ENCODE results near the gene NAT8L. TPM values are rescaled to one million over a fixed set of nuclear protein-coding genes. Genes with fewer than 3 reads are reported as not detected.
A peak's percentile ranks its signal among the peaks of the same experiment; 100 is the strongest.

Gene NAT8L
- polyA plus RNA-seq, 3 donors: 0.01 TPM; not detected in 2

DNA sequence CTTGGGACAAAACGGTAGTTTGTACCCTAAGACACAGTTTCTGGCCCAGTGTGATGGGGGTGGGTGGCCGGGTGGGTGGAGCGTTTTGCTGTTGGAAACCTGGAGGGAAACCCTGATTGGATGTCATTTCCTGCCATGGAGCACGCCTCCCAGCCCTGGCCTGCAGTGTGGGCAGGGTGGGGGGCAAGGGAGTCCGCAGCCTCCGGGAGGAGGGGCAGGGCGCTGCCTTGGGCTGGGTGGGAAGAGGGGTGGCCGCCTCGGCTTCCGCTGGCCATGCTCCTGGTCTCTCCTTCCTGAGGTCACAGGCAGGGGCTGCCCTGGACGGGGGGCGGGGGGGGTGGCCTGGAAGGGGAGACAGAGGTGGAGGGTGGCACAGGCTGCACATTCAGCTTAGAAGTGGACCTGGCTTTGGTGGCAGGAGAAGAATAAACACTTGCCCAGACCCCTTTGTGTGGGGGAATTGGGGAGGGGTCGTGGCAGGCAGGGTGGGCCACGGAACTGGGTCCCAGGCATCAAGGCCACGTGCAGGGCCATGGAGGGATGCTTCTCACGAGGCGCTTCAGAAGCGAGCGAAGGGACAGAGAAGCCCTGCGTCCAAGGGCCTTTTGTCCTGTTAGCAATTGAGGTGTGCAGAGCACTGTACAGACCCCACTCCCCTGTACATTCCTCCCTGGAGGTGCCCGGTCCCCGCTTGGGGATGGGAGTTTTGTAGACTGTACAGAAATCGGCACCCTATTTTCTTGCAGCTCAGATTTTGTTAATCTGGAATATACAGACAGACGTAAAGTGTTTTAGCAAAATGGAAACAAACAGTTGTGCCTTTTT, 6.2 kb downstream of the NAT8L start:
- H3K9me3 Mint-ChIP-seq: peaks cover 0 to 4% (median 0%) of the 10 kb centered on the region in 7 donors
- no peak overlapping the region for H3K27ac Mint-ChIP-seq
- no peak overlapping the region for H3K4me3 ChIP-seq (replicated peaks in 1 of 3; ENCODE audit: low read depth in 2 of 3, low read length in 3 of 3)
- no peak overlapping the region for H2AFZ ChIP-seq (ENCODE audit: insufficient read depth, low read depth, low read length, poor library complexity, severe bottlenecking)
- WGBS (ENCODE audit: insufficient coverage): 87% methylated on average over 13 of the region's 24 CpGs
- no peak overlapping the region for H3K27ac ChIP-seq (ENCODE audit: low read depth in 1 of 2, low read length in 2 of 2)
- H3K27me3 Mint-ChIP-seq (ENCODE audit: low read depth in 3 of 3): peaks cover 6 to 25% (median 9%) of the 10 kb centered on the region in 3 donors
- H3K9me3 ChIP-seq (replicated peaks in 1 of 2; ENCODE audit: control insufficient read depth in 1 of 2, insufficient read depth in 1 of 2, low read length in 2 of 2): no peaks in the 10 kb centered on the region
- no peaks in the 10 kb centered on the region for H3K4me1 ChIP-seq (ENCODE audit: control insufficient read depth in 1 of 2, insufficient read depth in 2 of 2, low read length in 2 of 2)
- no peaks in the 10 kb centered on the region for H3K36me3 ChIP-seq (replicated peaks in 1 of 2; ENCODE audit: control insufficient read depth in 1 of 2, insufficient read depth in 2 of 2, low read length in 2 of 2)
- H3K4me1 Mint-ChIP-seq: no peaks in the 10 kb centered on the region
- no peak for DNase-seq
- TF ChIP-seq, protein P1, sequence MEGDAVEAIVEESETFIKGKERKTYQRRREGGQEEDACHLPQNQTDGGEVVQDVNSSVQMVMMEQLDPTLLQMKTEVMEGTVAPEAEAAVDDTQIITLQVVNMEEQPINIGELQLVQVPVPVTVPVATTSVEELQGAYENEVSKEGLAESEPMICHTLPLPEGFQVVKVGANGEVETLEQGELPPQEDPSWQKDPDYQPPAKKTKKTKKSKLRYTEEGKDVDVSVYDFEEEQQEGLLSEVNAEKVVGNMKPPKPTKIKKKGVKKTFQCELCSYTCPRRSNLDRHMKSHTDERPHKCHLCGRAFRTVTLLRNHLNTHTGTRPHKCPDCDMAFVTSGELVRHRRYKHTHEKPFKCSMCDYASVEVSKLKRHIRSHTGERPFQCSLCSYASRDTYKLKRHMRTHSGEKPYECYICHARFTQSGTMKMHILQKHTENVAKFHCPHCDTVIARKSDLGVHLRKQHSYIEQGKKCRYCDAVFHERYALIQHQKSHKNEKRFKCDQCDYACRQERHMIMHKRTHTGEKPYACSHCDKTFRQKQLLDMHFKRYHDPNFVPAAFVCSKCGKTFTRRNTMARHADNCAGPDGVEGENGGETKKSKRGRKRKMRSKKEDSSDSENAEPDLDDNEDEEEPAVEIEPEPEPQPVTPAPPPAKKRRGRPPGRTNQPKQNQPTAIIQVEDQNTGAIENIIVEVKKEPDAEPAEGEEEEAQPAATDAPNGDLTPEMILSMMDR (IDR thresholded peaks at IDR 0.05): no peak
- no peak overlapping the region for H3K4me2 ChIP-seq (replicated peaks; ENCODE audit: extremely low read depth, low read length, poor library complexity, severe bottlenecking)
- no peaks in the 10 kb centered on the region for H4K20me1 ChIP-seq (ENCODE audit: insufficient read depth, low read length)
- H3K9ac ChIP-seq (ENCODE audit: insufficient read depth, low read length, poor library complexity, severe bottlenecking): no peak overlapping the region
- intact Hi-C loops (cut with micrococcal nuclease): no loop called here
- no peaks in the 10 kb centered on the region for H3K36me3 Mint-ChIP-seq
- H3K79me2 ChIP-seq (ENCODE audit: insufficient read depth, low read length): no peaks in the 10 kb centered on the region
- H3K4me3 Mint-ChIP-seq: no peak overlapping the region
- peaks cover under 1 to 10% of the 10 kb centered on the region in 2 donors for H3K27me3 ChIP-seq (ENCODE audit: control insufficient read depth in 2 of 2, insufficient read depth in 2 of 2, low read length in 2 of 2)

DNA sequence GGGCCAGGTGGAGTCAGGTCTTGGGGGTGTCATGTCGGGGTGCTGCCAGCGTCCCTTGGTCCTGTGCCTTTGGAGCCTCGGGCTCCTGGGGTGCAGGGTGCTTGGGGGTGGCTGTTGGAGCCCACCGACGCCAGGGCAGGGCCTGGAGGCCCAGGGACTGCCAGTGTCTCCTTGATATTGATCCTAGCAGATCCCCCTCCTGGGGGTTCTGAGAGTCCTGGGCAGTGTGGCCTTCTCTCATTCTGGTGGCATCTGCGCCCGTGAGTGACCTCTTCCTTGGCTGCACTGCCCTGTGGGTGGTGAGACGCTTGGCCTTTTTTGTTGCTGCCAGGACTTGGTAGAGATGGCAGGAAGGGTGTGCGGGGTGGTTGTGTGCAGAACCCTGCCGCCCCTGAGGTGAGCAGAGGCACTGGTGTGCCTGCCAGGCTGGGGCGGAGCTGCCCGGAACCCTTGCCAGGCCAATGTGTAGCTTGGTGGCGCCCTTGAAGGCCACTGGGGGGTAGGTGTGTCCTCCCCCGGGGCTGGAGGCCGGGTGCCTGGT, 7.0 kb downstream of the NAT8L start:
- Histone ChIP-seq H3K27me3 (ENCODE audit: control insufficient read depth in 2 of 2, insufficient read depth in 2 of 2, low read length in 2 of 2) (peaks cover 0 to 6% of the 10 kb centered on the region in 2 donors), H3K4me2 (replicated peaks; ENCODE audit: extremely low read depth, low read length, poor library complexity, severe bottlenecking) (no peak overlapping the region), H2AFZ (ENCODE audit: insufficient read depth, low read depth, low read length, poor library complexity, severe bottlenecking) (no peak overlapping the region), H3K9me3 (replicated peaks in 1 of 2; ENCODE audit: control insufficient read depth in 1 of 2, insufficient read depth in 1 of 2, low read length in 2 of 2) (no peaks in the 10 kb centered on the region), H3K36me3 (replicated peaks in 1 of 2; ENCODE audit: control insufficient read depth in 1 of 2, insufficient read depth in 2 of 2, low read length in 2 of 2) (no peaks in the 10 kb centered on the region), H3K9ac (ENCODE audit: insufficient read depth, low read length, poor library complexity, severe bottlenecking) (no peak overlapping the region), H3K4me3 (replicated peaks in 1 of 3; ENCODE audit: low read depth in 2 of 3, low read length in 3 of 3) (no peak overlapping the region), H3K4me1 (ENCODE audit: control insufficient read depth in 1 of 2, insufficient read depth in 2 of 2, low read length in 2 of 2) (no peaks in the 10 kb centered on the region), H4K20me1 (ENCODE audit: insufficient read depth, low read length) (no peaks in the 10 kb centered on the region), H3K79me2 (ENCODE audit: insufficient read depth, low read length) (no peaks in the 10 kb centered on the region), H3K27ac (ENCODE audit: low read depth in 1 of 2, low read length in 2 of 2) (no peak overlapping the region)
- TF ChIP-seq, protein P1 (IDR thresholded peaks at IDR 0.05): no peak
- H3K27me3 Mint-ChIP-seq (ENCODE audit: low read depth in 3 of 3): peaks cover 6 to 18% (median 9%) of the 10 kb centered on the region in 3 donors
- peaks cover 0 to 4% (median 0%) of the 10 kb centered on the region in 7 donors for H3K9me3 Mint-ChIP-seq
- no peak overlapping the region for H3K4me3 Mint-ChIP-seq
- intact Hi-C loops (cut with micrococcal nuclease): no loop called here
- DNase-seq: no peak
- no peaks in the 10 kb centered on the region for H3K4me1 Mint-ChIP-seq
- 98% methylated on average over 12 of the region's 15 CpGs for WGBS (ENCODE audit: insufficient coverage)
- peak overlapping the region in 2 of 7 donors; percentile 12 to 25 for H3K27ac Mint-ChIP-seq
- no peaks in the 10 kb centered on the region for H3K36me3 Mint-ChIP-seq
